PFSK-1 (cell line): ENCODE data around the gene DNAJC11.

ENCODE experiments used
- FOXP2 ChIP-seq: optimal IDR thresholded peaks from 2 replicates; pipeline ENCODE3; 2011; ENCODE audit warnings: borderline replicate concordance, control low read depth, inconsistent platforms; ENCODE audit not compliant: insufficient read depth; ENCODE audit errors: extremely low read length, extremely low read depth
- POLR2AphosphoS5 ChIP-seq: IDR thresholded peaks from 2 replicates; pipeline ENCODE4 v1.6.1; 2012; ENCODE audit warnings: low read depth, mild to moderate bottlenecking, control low read depth, low read length, moderate library complexity
- SIN3A ChIP-seq: IDR thresholded peaks from 2 replicates; pipeline ENCODE4 v1.6.1; 2012; ENCODE audit warnings: mild to moderate bottlenecking, low read length, moderate library complexity, borderline replicate concordance; ENCODE audit not compliant: insufficient read depth
- TAF1 ChIP-seq: IDR thresholded peaks from 2 replicates; pipeline ENCODE4 v1.6.1; 2012; ENCODE audit warnings: low read length, control low read depth, borderline replicate concordance; ENCODE audit not compliant: insufficient read depth
- TF ChIP-seq, protein P1 (sequence below), 2 experiments: IDR thresholded peaks; 2 replicates each; pipeline versions ENCODE4 v1.6.1 to v1.8.0; 2011 to 2012; ENCODE audit warnings: low read depth in 2 of 2, low read length in 2 of 2, control low read depth in 1 of 2, inconsistent platforms in 1 of 2, mild to moderate bottlenecking in 1 of 2, moderate library complexity in 1 of 2; ENCODE audit not compliant: insufficient read depth in 1 of 2

DNA sequence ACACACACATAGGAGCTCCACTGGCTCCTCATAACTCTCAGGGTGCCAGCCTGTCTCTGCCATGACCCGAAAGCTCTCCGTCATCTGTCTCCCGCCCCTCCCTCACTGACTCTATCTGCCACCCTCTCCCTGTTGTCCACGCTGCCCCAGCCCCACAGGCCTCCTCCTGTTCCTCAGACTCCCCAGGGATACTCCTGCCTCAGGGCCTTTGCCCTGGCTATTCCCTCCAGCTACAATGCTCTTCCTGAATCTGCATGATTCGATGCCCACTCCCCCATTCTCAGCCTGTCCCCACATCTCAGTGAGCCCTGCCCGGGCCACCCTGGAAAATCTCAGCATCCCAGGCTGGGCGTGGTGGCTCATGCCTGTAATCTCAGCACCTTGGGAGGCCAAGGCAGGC, 24.6 kb upstream of the DNAJC11 start:
- no peak for TF ChIP-seq POLR2AphosphoS5
- no peak for TF ChIP-seq SIN3A
- TF ChIP-seq, protein P1, sequence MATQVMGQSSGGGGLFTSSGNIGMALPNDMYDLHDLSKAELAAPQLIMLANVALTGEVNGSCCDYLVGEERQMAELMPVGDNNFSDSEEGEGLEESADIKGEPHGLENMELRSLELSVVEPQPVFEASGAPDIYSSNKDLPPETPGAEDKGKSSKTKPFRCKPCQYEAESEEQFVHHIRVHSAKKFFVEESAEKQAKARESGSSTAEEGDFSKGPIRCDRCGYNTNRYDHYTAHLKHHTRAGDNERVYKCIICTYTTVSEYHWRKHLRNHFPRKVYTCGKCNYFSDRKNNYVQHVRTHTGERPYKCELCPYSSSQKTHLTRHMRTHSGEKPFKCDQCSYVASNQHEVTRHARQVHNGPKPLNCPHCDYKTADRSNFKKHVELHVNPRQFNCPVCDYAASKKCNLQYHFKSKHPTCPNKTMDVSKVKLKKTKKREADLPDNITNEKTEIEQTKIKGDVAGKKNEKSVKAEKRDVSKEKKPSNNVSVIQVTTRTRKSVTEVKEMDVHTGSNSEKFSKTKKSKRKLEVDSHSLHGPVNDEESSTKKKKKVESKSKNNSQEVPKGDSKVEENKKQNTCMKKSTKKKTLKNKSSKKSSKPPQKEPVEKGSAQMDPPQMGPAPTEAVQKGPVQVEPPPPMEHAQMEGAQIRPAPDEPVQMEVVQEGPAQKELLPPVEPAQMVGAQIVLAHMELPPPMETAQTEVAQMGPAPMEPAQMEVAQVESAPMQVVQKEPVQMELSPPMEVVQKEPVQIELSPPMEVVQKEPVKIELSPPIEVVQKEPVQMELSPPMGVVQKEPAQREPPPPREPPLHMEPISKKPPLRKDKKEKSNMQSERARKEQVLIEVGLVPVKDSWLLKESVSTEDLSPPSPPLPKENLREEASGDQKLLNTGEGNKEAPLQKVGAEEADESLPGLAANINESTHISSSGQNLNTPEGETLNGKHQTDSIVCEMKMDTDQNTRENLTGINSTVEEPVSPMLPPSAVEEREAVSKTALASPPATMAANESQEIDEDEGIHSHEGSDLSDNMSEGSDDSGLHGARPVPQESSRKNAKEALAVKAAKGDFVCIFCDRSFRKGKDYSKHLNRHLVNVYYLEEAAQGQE (IDR thresholded peaks at IDR 0.05; ENCODE audit: insufficient read depth in 1 of 2, low read depth in 2 of 2, low read length in 2 of 2): no peak
- no peak for TF ChIP-seq TAF1
- no peak for TF ChIP-seq FOXP2
